Activated naive CD8-positive, alpha-beta T cell treated with anti-CD3 and anti-CD28 coated beads, Interleukin-2, amount 50 U/mL, for 24 hours (primary cell): ENCODE measurements around the gene NT5DC2.

Source experiments
- ATAC-seq: fragments of 150-1000 bp; cut with Tn5 transposase; one replicate; pipeline ENCODE4 v1.10.0; 2021
- DNase-seq: peaks from one replicate; pipeline ENCODE4 v3.0.0; 2021
- H3K27ac Mint-ChIP-seq: one replicate; pipeline ENCODE4 v1.8.0; 2021; ENCODE audit warnings: mild to moderate bottlenecking, mixed read lengths
- H3K27me3 Mint-ChIP-seq: one replicate; pipeline ENCODE4 v1.8.0; 2021; ENCODE audit warnings: mixed read lengths
- H3K36me3 Mint-ChIP-seq: one replicate; pipeline ENCODE4 v1.8.0; 2021; ENCODE audit warnings: low read depth, mixed read lengths
- H3K4me1 Mint-ChIP-seq: one replicate; pipeline ENCODE4 v1.8.0; 2021; ENCODE audit warnings: mixed read lengths
- H3K4me3 Mint-ChIP-seq: one replicate; pipeline ENCODE4 v1.8.0; 2021; ENCODE audit warnings: mild to moderate bottlenecking, moderate library complexity, mixed read lengths
- H3K9me3 Mint-ChIP-seq: one replicate; pipeline ENCODE4 v1.8.0; 2021; ENCODE audit warnings: mixed read lengths

The NT5DC2 gene

DNA sequence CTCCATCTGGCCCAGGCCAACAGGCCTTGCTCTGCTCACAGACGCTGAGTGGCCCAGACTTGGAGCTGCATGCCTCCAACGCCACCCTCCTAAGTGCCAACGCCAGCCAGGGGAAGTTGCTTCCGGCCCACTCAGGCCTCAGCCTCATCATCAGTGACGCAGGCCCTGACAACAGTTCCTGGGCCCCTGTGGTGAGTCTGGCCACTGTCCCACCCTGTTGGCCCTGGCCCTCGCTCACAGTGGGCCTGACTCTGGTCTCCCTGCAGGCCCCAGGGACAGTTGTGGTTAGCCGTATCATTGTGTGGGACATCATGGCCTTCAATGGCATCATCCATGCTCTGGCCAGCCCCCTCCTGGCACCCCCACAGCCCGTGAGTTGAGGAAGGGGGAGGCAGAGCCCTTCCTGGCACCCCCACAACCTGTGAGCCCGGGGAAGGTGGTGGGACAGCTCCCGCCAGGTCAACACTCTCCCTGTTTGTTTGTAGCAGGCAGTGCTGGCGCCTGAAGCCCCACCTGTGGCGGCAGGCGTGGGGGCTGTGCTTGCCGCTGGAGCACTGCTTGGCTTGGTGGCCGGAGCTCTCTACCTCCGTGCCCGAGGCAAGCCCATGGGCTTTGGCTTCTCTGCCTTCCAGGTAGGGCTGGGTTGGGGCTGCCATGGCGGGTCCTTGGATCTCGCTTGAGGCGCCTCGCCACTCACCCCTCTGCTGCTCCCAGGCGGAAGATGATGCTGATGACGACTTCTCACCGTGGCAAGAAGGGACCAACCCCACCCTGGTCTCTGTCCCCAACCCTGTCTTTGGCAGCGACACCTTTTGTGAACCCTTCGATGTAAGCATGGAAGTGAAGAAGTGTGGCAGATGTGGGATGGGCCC, 10.0 kb downstream of the NT5DC2 start:
- H3K4me1 Mint-ChIP-seq: no peaks in the 10 kb centered on the region
- no peak overlapping the region for H3K27ac Mint-ChIP-seq
- H3K9me3 Mint-ChIP-seq: no peaks in the 10 kb centered on the region
- DNase-seq (no peak), ATAC-seq (no peak)
- peaks cover 6% of the 10 kb centered on the region for H3K36me3 Mint-ChIP-seq
- no peak overlapping the region for H3K4me3 Mint-ChIP-seq
- H3K27me3 Mint-ChIP-seq: no peaks in the 10 kb centered on the region

DNA sequence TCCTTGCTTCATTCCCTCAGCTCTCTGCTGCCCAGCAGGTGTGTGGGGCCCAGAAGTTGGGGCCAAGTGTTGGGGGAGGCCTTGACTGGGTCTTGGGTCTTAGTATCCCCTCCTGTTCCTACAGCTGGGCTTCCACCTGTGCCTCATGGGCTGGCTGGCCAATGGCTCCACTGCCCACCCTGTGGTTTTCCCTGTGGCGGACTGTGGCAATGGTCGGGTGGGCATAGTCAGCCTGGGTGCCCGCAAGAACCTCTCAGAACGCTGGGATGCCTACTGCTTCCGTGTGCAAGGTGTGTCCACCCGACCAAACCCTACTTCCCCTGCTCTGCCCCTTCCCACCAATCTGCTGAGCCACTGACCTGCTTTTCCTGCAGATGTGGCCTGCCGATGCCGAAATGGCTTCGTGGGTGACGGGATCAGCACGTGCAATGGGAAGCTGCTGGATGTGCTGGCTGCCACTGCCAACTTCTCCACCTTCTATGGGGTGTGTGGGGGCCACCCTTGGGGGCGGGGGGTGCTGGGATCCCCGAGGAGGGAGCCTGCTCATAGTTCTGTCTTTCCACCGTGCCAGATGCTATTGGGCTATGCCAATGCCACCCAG, 10.9 kb downstream of the NT5DC2 start:
- Mint-ChIP-seq H3K9me3 (no peaks in the 10 kb centered on the region), H3K27me3 (no peaks in the 10 kb centered on the region), H3K27ac (no peak overlapping the region), H3K4me1 (no peaks in the 10 kb centered on the region), H3K36me3 (peaks cover 6% of the 10 kb centered on the region), H3K4me3 (no peak overlapping the region)
- ATAC-seq: no peak
- DNase-seq: no peak

DNA sequence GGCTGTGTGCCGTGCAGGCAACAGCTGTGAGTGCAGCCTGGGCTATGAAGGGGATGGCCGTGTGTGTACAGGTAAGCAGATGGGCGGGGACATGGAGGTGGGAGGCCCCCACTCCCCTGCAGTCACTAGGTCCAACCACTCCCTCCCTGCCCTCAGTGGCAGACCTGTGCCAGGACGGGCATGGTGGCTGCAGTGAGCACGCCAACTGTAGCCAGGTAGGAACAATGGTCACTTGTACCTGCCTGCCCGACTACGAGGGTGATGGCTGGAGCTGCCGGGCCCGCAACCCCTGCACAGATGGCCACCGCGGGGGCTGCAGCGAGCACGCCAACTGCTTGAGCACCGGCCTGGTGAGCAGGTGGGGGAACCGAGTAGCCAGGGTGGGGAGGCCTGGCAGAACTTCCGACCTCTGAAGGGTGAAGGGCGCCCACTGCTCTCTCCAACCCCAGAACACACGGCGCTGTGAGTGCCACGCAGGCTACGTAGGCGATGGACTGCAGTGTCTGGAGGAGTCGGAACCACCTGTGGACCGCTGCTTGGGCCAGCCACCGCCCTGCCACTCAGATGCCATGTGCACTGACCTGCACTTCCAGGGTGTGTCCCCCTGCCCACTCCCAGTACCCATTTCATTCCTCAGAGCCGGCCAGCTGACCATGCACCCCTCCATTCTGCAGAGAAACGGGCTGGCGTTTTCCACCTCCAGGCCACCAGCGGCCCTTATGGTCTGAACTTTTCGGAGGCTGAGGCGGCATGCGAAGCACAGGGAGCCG, 11.6 kb downstream of the NT5DC2 start:
- Mint-ChIP-seq H3K27me3 (no peaks in the 10 kb centered on the region), H3K36me3 (peaks cover 6% of the 10 kb centered on the region), H3K4me1 (no peaks in the 10 kb centered on the region), H3K4me3 (no peak overlapping the region), H3K9me3 (no peaks in the 10 kb centered on the region), H3K27ac (no peak overlapping the region)
- DNase-seq (no peak), ATAC-seq (no peak)

DNA sequence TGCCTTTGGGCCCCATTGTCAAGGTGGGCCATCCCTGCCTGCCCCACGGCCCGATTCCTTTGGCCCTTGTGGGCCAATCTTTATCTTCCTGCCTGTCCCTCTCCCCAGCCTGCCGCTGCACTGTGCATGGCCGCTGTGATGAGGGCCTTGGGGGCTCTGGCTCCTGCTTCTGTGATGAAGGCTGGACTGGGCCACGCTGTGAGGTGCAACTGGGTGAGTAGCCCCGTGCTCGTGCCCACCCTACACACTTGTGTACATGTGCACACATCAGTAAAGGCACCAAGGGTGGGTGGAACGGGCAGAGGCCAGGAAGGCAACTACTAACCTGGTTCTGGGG, 12.2 kb downstream of the NT5DC2 start:
- H3K27ac Mint-ChIP-seq: no peak overlapping the region
- no peak overlapping the region for H3K4me3 Mint-ChIP-seq
- H3K27me3 Mint-ChIP-seq: no peaks in the 10 kb centered on the region
- H3K4me1 Mint-ChIP-seq: no peaks in the 10 kb centered on the region
- no peaks in the 10 kb centered on the region for H3K9me3 Mint-ChIP-seq
- ATAC-seq (no peak), DNase-seq (no peak)
- H3K36me3 Mint-ChIP-seq: peaks cover 6% of the 10 kb centered on the region

DNA sequence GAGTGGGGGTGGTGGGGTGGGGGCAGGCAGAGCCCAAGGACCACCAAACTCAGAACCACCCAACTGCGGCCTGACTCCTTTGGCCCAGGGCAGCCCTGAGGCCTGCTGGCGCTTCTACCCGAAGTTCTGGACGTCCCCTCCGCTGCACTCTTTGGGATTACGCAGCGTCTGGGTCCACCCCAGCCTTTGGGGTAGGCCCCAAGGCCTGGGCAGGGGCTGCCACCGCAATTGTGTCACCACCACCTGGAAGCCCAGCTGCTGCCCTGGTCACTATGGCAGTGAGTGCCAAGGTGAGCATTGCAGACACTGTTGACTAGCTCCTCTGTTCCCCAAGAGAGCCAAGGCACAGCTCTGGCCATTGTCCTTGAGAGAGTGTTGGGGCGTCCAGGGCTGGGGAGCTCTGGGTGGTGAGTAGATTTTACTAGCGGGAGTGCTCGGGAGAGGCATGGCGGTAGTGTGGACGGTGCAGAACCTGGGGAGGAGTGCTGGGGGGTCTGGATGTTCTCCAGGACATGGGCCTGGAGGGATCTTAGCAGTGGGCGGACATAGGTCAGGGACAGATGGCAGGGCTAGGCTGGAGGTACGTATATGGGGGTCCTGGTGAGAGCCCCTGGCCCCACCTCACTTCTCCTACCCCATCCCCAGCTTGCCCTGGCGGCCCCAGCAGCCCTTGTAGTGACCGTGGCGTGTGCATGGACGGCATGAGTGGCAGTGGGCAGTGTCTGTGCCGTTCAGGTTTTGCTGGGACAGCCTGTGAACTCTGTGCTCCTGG, 12.8 kb downstream of the NT5DC2 start:
- ATAC-seq (no peak), DNase-seq (no peak)
- Mint-ChIP-seq H3K4me1 (no peaks in the 10 kb centered on the region), H3K4me3 (no peak overlapping the region), H3K27ac (no peak overlapping the region), H3K9me3 (no peaks in the 10 kb centered on the region), H3K27me3 (no peaks in the 10 kb centered on the region), H3K36me3 (peaks cover 6% of the 10 kb centered on the region)

DNA sequence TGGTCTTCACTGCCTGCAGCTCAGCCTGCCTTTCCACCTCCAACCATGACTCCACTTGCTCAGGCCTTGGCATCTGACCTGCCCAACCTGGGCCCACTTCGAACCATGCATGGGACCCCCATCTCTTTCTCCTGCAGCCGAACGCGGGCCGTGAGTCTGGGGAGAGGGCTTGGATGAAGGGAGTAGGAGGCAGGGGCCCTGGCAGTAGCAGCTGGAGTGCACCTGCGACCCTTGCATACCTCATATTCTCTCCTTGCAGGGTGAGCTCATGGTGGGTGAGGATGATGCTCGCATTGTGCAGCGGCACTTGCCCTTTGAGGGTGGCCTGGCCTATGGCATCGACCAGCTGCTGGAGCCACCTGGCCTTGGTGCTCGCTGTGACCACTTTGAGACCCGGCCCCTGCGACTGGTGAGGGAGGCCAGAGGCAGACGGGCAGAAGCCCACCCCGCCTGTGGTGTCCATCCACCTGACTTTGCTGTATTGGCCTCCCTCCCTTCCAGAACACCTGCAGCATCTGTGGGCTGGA, 13.5 kb downstream of the NT5DC2 start:
- ATAC-seq (no peak), DNase-seq (no peak)
- Mint-ChIP-seq H3K27ac (no peak overlapping the region), H3K9me3 (no peaks in the 10 kb centered on the region), H3K4me3 (no peak overlapping the region), H3K27me3 (no peaks in the 10 kb centered on the region), H3K36me3 (peaks cover 6% of the 10 kb centered on the region), H3K4me1 (no peaks in the 10 kb centered on the region)

DNA sequence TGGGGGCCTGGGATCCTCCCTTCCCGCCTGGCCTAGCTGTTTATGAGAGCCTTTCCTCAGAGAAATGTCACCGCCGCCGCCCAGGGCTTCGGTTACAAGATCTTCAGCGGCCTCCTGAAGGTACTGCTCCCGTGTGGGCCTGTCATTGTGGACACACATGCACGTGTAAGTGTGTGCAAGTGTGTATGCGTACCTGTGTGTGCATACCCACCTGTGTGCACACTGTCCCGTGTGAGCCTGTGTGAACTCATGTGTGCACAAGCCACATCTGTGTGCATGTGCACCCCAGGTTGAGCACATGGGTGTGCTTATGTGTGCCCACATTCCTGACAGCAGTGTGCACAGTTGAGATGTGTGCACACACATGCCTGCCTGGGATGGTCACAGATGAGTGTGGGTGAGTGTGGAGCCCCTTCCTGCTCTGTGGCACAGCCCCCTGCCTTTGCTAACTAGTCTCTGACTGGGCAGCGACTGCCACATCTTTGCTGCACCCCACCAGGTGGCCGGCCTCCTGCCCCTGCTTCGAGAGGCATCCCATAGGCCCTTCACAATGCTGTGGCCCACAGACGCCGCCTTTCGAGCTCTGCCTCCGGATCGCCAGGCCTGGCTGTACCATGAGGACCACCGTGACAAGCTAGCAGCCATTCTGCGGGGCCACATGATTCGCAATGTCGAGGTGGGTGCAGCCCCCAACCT, 14.1 kb downstream of the NT5DC2 start:
- Mint-ChIP-seq H3K27me3 (no peaks in the 10 kb centered on the region), H3K27ac (no peak overlapping the region), H3K4me3 (no peak overlapping the region), H3K9me3 (no peaks in the 10 kb centered on the region), H3K4me1 (no peaks in the 10 kb centered on the region), H3K36me3 (peaks cover 6% of the 10 kb centered on the region)
- DNase-seq (no peak), ATAC-seq (no peak)

DNA sequence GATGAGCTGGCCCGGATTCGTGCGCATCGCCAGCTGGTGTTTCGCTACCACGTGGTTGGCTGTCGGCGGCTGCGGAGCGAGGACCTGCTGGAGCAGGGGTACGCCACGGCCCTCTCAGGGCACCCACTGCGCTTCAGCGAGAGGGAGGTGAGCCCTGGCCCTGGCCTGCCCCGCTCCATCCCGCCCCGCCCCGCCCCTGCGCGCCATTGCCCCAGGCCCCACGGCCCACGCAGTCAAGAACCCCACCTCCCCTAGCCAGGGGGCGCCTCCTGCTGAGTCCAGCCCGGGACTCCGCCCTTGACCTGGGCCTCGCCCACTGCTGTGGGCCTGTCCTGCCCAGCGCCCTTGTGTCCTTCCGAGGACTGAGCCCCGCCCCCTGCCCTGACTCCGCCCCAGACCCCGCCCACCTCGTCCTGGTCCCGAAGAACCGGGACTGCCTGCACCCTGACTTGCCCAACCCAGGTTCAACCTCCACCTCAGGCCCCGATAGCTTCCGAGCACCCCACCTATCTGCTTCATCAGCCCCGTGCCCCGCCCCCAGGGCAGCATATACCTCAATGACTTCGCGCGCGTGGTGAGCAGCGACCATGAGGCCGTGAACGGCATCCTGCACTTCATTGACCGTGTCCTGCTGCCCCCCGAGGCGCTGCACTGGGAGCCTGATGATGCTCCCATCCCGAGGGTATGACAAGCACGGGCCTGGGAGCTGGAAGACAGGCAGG, 14.8 kb downstream of the NT5DC2 start:
- no peaks in the 10 kb centered on the region for H3K27me3 Mint-ChIP-seq
- no peak for DNase-seq
- no peak overlapping the region for H3K27ac Mint-ChIP-seq
- H3K36me3 Mint-ChIP-seq: peaks cover under 1% of the 10 kb centered on the region
- no peaks in the 10 kb centered on the region for H3K9me3 Mint-ChIP-seq
- no peak overlapping the region for H3K4me3 Mint-ChIP-seq
- ATAC-seq: no peak
- no peaks in the 10 kb centered on the region for H3K4me1 Mint-ChIP-seq

DNA sequence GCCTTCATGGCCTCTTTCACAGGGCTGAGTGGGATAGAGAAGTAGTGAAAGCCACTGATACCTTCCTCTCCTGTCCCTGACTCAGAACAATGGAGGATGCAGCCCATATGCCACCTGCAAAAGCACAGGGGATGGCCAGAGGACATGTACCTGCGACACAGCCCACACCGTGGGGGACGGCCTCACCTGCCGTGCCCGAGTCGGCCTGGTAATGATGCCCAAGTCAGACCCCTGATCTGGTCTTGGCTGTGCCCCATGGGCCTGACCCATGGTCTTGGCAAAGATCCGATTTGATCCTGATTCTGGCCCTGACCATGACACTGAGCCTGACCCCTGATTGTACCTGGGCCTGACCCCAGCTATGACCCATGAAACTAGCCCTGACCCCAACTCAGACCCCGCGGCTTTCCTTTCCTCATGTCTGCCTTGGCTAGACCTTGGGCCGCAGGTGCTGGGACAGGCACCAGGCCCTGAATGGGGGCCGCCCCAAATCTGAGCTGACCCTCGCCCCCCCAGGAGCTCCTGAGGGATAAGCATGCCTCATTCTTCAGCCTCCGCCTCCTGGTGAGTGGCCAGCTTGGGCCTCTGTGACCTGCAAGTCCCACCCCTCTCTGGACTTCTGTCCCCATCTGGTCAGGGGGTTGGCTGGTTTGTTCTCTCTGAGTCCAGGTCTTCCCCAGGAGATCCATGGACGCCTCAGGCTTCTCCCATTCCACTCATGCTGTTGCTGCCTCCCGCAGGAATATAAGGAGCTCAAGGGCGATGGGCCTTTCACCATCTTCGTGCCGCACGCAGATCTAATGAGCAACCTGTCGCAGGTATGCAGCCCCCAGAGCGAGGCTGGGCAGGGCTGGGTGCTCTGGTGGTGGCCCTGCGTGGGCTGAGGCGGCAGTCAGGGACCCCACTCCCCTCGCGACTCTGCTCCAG, 15.6 kb downstream of the NT5DC2 start:
- Mint-ChIP-seq H3K4me1 (no peaks in the 10 kb centered on the region), H3K27ac (no peak overlapping the region), H3K4me3 (no peak overlapping the region), H3K9me3 (no peaks in the 10 kb centered on the region), H3K27me3 (no peaks in the 10 kb centered on the region), H3K36me3 (no peaks in the 10 kb centered on the region)
- ATAC-seq: no peak
- no peak for DNase-seq

DNA sequence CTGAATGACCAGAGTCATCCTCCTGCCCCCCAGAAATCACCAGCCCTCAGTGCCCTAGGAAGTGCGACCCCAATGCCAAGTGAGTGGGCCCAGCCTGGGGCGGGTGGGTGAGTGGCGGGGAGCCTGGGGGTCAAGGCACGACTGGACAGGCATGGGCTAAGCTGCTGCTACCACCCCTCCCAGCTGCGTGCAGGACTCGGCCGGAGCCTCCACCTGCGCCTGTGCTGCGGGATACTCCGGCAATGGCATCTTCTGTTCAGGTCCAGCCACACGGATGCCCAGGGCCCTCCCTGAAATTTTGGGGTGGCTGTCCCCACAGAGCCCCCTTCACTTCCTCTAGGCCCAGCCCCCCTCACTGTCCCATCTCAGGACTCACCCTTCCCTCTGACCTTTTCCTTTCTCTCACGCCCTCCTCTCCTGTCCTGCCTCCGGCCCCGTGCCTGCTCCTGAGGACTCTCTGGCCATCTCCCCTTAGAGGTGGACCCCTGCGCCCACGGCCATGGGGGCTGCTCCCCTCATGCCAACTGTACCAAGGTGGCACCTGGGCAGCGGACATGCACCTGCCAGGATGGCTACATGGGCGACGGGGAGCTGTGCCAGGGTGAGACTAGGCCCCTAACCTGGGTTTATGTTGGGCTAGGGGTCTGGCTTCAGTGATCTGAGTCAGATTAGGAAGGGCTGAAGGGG, 17.0 kb downstream of the NT5DC2 start:
- DNase-seq (no peak), ATAC-seq (no peak)
- H3K27me3 Mint-ChIP-seq: no peaks in the 10 kb centered on the region
- H3K27ac Mint-ChIP-seq: no peak overlapping the region
- no peak overlapping the region for H3K4me3 Mint-ChIP-seq
- H3K36me3 Mint-ChIP-seq: no peaks in the 10 kb centered on the region
- no peaks in the 10 kb centered on the region for H3K9me3 Mint-ChIP-seq
- H3K4me1 Mint-ChIP-seq: no peaks in the 10 kb centered on the region

DNA sequence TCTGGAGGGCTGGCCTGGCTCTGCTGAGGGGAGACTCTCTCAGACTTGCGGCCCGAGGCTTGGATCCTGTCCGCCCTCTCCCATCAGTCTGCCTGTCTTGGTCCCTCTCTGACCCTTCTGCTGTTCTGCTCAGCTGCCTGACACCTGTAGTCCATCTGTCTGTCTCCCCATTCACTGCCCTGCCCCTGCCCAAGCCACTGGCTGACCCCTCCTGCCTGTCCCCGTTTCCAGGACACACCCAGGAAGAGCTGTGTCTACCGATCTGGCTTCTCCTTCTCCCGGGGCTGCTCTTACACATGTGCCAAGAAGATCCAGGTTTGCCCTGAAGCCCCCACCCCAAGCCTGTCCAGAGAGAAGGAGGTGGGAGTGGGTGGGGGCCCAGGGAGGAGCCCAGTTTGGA, 18.5 kb downstream of the NT5DC2 start:
- Mint-ChIP-seq H3K9me3 (no peaks in the 10 kb centered on the region), H3K27ac (no peak overlapping the region), H3K4me1 (no peaks in the 10 kb centered on the region), H3K36me3 (no peaks in the 10 kb centered on the region), H3K4me3 (no peak overlapping the region), H3K27me3 (no peaks in the 10 kb centered on the region)
- no peak for ATAC-seq
- DNase-seq: no peak

DNA sequence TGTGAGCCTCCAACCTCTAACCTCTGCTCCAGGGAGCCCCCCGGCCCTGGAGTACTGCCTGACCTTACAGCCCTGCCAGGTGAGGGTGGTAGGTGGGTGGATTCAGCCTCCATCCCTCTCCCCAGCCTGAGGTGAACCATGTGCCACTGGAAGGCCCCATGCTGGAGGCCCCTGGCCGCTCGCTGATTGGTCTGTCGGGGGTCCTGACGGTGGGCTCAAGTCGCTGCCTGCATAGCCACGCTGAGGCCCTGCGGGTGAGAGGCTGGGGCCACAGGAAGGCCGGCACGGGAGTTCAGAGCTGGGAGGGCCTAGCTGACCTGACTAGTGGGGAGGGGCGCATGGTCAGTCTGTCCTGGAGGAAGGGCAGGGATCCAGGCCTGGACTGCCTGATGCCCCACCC, 19.1 kb downstream of the NT5DC2 start:
- no peaks in the 10 kb centered on the region for H3K27me3 Mint-ChIP-seq
- no peak for ATAC-seq
- H3K4me3 Mint-ChIP-seq: no peak overlapping the region
- H3K4me1 Mint-ChIP-seq: no peaks in the 10 kb centered on the region
- DNase-seq: no peak
- no peak overlapping the region for H3K27ac Mint-ChIP-seq
- no peaks in the 10 kb centered on the region for H3K9me3 Mint-ChIP-seq
- no peaks in the 10 kb centered on the region for H3K36me3 Mint-ChIP-seq
